ENCODE data around the gene NFILZ.

The NFILZ gene, protein sequence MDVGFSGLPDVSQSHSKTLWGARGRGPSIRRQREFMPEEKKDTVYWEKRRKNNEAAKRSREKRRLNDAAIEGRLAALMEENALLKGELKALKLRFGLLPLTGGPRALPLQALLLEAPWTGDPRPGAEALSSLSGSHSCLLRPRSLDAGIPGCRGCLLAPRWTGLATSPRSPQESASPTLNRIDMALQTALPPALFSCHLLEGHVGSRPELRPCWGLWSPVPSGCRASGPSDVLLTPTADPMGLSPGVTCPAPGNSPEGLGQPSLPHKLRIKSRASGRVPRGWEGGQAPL

DNA sequence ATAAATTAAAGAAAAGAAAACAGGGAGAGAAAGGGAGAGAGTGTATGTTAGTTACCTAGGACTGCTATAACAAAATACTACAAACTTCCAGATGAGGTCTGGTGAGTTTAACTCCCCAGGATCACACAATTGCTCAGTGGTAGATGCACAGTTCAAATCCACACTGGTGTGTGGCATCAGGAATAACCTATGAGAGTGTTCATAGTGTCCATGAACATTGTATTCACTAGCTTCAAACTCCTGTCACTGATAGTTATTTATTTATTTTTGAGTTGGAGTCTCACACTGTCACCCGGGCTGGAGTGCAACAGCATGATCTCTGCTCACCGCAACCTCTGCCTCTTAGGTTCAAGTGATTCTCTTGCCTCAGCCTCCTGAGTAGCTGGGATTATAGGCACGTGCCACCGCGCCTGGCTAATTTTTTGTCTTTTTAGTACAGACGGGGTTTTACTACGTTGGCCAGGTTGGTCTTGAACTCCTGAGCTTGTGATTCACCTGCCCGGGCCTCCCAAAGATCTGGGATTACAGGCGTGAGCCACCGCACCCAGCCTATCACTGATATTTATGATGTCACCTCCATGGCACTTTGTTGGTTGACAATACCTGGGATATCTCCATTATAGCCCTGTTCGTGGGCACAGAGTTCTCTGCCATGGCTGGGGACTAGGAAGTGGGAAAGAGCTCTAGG lies at the start of gene NFILZ:
Gene NFILZ (plus strand): TSS at position 638 of the 688 bp plus-strand sequence. CDS start 46,133 bp downstream, outside the sequence.
- DNase-seq = no peak

DNA sequence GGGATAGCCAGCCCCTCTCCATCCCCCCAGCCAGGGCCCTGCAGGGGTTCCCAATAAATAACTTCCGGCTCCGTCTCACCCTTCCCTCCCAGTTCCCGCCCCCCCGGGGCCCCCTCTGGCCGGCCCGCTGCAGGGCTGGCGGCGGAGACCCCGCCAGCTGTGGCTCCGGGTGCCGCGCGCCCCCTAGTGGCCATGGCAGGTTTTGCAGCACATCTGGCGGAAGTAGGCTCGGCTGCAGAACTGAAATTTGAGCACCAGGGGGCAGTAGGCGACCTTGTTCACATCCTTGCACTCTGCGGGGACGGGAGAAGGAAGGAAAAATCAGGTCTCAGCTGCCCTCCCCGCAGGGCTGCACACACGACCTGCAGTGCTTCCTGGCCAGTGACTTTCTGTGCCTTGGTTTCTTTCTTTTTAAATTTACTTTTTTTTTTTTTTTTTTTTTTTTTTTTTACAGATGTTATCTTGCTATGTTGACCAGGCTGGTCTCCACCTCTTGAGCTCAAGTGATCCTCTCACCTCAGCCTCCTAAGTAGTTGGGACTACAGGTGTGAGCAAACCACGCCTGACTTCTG lies 49.6 kb upstream of the NFILZ start:
- DNase-seq = peak; percentile 76

- DNase-seq = no peak
Measured at GRCh38 chr19:8584965-8585893, 45.2 kb upstream of the NFILZ start.

GRCh38 chr19:8585894-8586750 lies 44.3 kb upstream of the NFILZ start:
- peak; percentile 48 for DNase-seq

- no peak for DNase-seq
Measured at GRCh38 chr19:8589177-8589714, 41.2 kb upstream of the NFILZ start.

- peak; percentile 89 for DNase-seq
Measured at GRCh38 chr19:8592231-8593009, 38.0 kb upstream of the NFILZ start.

DNA sequence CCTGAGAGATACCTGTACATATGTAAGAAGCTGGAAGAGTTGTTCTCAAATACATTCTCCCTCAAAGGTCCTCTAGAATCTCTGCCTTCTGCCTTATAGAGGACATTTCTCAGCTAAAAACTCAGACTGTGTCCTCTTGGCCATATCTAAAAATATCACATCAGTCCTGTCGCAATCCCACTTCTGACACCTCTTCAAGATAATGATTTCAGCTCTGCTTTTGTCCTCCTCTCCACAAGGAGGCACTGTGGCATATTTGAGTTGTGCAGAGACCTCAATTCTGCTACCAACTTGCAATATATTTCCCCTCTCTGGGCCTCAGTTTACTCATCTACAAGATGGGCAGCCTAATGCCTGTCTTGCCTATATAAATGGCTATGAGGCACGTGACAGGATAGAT lies 36.5 kb upstream of the NFILZ start:
- DNase-seq = no peak

GRCh38 chr19:8595651-8596050 lies 34.8 kb upstream of the NFILZ start:
- no peak for DNase-seq

GRCh38 chr19:8596168-8596567 lies 34.3 kb upstream of the NFILZ start:
- DNase-seq = no peak

DNA sequence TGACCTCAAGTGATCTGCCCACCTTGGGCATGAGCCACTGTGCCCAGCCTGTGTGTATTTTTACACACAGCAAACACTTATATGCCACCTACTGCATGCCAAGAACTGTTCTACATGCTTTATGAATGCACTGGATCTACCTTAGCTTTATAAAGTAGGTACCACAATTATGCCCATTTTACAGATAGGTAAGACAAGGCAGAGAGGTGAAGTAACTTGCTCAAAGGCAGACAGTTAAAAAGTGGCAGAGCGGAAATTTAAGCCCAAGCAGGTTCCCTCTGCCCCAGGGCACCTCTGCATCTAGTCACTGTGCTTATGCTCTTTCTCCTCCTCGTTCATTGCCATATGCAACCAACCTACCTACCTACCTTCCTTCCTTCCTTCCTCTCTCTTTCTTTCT lies 30.4 kb upstream of the NFILZ start:
- DNase-seq = no peak

GRCh38 chr19:8600816-8601215 lies 29.6 kb upstream of the NFILZ start:
- DNase-seq = no peak

DNA sequence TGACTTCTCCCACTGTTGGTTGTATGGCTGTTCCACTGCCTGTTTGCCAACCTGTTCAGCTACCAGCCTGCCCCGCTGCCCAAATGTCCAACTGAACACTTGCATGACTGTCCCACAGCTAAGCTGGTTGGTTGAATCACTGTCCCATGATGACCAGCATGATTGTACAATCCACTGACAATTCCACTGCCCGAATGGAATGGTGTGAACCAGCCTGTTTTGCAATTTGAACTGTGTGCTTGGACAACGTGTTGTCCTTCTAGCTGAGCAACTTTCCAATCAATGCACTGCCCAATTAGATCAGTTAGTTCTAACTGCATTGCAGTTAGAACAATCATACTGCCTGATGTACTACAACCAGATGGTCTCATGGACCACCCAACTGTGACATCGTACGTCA lies 28.6 kb upstream of the NFILZ start:
- no peak for DNase-seq

GRCh38 chr19:8605514-8605913 lies 24.9 kb upstream of the NFILZ start:
- DNase-seq = no peak

GRCh38 chr19:8607386-8607785 lies 23.0 kb upstream of the NFILZ start:
- DNase-seq = no peak

GRCh38 chr19:8608941-8609278 lies 21.5 kb upstream of the NFILZ start:
- DNase-seq = no peak

- no peak for DNase-seq
Measured at GRCh38 chr19:8609279-8610040, 21.0 kb upstream of the NFILZ start.

DNA sequence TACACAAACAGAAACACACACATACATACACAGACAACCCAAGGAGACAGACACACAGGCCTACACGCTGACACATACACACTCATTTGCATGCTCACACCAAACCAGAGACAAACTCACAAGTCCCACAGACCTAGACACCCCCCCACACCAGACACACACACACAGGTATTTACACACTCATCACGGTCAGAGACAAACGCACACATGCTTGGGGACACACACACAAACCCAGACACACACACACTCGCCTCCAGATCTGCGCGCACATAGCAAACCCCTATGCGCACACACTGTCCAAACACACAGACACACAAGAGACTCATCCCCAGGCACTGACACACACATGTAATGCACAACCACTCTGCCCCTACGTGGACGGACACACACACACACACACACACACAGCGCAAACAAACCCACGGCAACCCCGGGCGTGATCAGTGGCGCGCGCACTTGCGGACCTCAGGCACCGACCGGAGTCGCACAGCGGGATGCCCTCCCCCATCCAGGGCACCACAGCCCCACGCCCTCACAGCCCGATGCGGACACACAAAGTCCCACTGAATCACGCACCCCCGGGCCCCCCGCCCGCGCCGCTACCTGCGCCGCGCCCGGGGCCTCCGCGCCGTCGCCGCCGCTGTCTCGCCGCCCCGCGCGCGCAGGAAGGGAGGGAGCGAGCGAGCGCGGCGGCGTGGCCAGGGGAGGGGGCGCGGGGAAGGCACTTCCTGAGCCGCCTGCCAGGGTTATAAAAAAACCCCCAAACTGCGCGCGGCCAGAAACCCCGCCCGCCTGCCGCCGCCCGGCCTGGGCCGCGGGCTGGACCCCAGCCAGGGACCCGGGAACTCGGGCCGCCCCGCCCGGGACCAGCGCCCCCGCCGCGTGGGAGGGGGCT lies 20.1 kb upstream of the NFILZ start, which contains the start of gene ADAMTS10:
Gene ADAMTS10 (minus strand): TSS at position 675 of the 895 bp plus-strand sequence. CDS start 5,005 bp downstream, outside the sequence.
- DNase-seq = peak; percentile 29

GRCh38 chr19:8610936-8611300 lies 19.5 kb upstream of the NFILZ start:
- no peak for DNase-seq

DNA sequence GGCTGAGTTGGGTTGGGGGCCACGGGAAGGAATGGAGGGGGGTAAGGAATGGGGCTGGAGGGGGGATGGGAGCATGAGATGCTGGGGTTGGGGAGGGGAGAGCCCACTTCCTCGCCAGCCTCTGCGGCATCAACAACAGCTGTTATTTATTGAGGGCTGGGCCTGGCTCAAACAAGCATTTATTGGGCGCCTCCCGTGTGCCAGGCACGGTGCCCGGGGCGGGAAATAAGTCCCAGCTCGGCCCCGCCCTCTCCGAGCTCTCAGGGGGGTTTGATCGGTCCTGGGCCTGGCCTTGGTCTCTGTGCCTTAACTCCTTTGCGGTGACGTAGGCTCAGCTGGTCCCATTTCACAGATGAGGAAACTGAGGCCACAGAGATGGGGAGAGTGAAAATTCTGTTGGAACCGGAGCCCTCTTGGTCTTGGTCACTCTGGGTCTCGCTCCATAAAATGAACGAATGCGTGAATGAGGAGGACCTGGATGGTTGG lies 19.0 kb upstream of the NFILZ start:
- DNase-seq = no peak
